Endothelial cell (in vitro differentiated cells): ENCODE data around the gene RUFY3. TPM values are rescaled to one million over a fixed set of nuclear protein-coding genes. Genes with fewer than 3 reads are reported as not detected.

Experiments
- DNase-seq: peaks from one replicate; pipeline ENCODE4 v3.0.0; 2021; ENCODE audit warnings: low spot score
- H3K27ac Mint-ChIP-seq: one replicate; pipeline ENCODE4 v1.8.0; 2021; ENCODE audit warnings: mixed read lengths, inconsistent platforms; ENCODE audit not compliant: unreplicated experiment
- H3K27me3 Mint-ChIP-seq: one replicate; pipeline ENCODE4 v1.8.0; 2021; ENCODE audit warnings: mild to moderate bottlenecking, moderate library complexity, mixed read lengths, inconsistent platforms; ENCODE audit not compliant: unreplicated experiment
- H3K36me3 Mint-ChIP-seq: one replicate; pipeline ENCODE4 v1.8.0; 2021; ENCODE audit warnings: mild to moderate bottlenecking, low read depth, mixed read lengths, inconsistent platforms; ENCODE audit not compliant: unreplicated experiment
- H3K4me1 Mint-ChIP-seq: one replicate; pipeline ENCODE4 v1.8.0; 2021; ENCODE audit warnings: mild to moderate bottlenecking, mixed read lengths, inconsistent platforms; ENCODE audit not compliant: unreplicated experiment
- H3K4me3 Mint-ChIP-seq: one replicate; pipeline ENCODE4 v1.8.0; 2021; ENCODE audit warnings: mild to moderate bottlenecking, mixed read lengths, inconsistent platforms; ENCODE audit not compliant: unreplicated experiment
- H3K9me3 Mint-ChIP-seq: one replicate; pipeline ENCODE4 v1.8.0; 2021; ENCODE audit warnings: mixed read lengths, inconsistent platforms; ENCODE audit not compliant: unreplicated experiment
- total RNA-seq: library from RNA; stranded (reverse); fragmentation: NEBNext Ultra II Directional; extraction: Animal tissue kit (Norgen Biotek cat#: 25700); gene quantifications from one replicate; pipeline ENCODE4 v1.2.1, GENCODE V29; 2021; ENCODE audit not compliant: unreplicated experiment
- TF ChIP-seq, protein P1 (sequence below): fragments of 200-600 bp; sonication (generic); IDR thresholded peaks from one replicate; pipeline ENCODE4 v1.5.0; 2021; ENCODE audit warnings: antibody characterized with exemption; ENCODE audit not compliant: unreplicated experiment

The RUFY3 gene
- total RNA-seq, 1 donor from 2014 or later: 72.6 TPM

DNA sequence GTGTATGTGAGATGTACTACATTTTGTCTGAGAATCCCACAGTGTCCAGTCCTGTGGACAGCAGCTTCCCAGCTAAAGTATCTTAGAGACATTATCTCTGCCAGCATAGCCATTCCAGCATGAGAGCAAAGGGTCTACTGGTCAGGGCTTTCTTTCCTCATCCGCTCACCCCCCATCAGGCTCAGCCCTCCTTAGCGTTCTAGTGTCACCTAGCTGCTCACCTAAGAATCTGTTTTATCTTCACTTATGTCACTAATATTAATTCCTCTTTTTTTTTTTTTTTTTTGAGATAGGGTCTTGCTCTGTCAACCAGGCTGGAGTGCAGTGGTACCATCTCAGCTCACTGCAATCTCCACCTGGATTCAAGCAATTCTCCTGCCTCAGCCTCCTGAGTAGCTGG lies 15.6 kb downstream of the RUFY3 start:
- peaks cover 21% of the 10 kb centered on the region for H3K4me1 Mint-ChIP-seq
- H3K27me3 Mint-ChIP-seq: no peaks in the 10 kb centered on the region
- no peak for DNase-seq
- H3K9me3 Mint-ChIP-seq: no peaks in the 10 kb centered on the region
- no peak overlapping the region for H3K27ac Mint-ChIP-seq
- no peak overlapping the region for H3K4me3 Mint-ChIP-seq
- H3K36me3 Mint-ChIP-seq: no peaks in the 10 kb centered on the region
- TF ChIP-seq, protein P1, sequence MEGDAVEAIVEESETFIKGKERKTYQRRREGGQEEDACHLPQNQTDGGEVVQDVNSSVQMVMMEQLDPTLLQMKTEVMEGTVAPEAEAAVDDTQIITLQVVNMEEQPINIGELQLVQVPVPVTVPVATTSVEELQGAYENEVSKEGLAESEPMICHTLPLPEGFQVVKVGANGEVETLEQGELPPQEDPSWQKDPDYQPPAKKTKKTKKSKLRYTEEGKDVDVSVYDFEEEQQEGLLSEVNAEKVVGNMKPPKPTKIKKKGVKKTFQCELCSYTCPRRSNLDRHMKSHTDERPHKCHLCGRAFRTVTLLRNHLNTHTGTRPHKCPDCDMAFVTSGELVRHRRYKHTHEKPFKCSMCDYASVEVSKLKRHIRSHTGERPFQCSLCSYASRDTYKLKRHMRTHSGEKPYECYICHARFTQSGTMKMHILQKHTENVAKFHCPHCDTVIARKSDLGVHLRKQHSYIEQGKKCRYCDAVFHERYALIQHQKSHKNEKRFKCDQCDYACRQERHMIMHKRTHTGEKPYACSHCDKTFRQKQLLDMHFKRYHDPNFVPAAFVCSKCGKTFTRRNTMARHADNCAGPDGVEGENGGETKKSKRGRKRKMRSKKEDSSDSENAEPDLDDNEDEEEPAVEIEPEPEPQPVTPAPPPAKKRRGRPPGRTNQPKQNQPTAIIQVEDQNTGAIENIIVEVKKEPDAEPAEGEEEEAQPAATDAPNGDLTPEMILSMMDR: no peak

DNA sequence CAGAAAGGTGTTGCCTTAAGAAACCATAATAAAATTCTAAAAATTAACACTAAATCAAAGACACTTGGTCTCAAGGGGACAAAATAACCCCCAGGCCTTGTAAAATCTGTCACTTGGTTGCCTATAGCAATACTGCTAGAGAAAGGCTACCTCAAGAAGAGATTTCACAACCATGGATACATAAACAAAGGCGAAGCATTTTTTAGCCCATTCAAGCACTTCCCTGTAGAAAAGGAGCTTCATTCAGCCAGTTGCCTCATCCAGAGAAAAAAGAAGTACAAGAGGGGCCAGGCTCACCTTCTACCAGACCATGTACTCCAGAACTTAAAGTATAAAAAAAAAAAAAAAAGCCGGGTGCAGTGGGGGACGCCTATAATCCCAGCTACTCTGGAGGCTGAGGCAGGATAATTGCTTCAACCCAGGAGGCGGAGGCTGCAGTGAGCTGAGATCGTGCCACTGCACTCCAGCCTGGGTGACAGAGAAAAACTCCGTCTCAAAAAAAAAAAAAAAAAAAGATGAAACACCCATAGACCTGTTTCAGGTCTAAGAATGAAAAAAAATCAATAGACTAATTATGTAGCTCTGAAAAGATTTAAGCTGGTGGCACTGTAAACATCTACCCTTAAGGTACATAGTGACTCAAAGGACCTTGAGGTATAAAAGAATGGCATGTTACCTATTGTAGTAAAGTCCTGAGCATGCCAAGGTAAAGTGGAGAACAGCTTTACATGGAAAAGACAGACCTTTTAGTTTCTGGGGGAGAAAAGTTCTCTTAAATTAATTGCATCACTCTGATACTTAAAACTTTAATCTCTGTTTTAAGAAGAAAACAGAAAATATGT lies 18.0 kb downstream of the RUFY3 start:
- TF ChIP-seq, protein P1: no peak
- H3K36me3 Mint-ChIP-seq: no peaks in the 10 kb centered on the region
- H3K27ac Mint-ChIP-seq: no peak overlapping the region
- H3K4me3 Mint-ChIP-seq: no peak overlapping the region
- H3K4me1 Mint-ChIP-seq: peaks cover 14% of the 10 kb centered on the region
- no peaks in the 10 kb centered on the region for H3K9me3 Mint-ChIP-seq
- DNase-seq: no peak
- H3K27me3 Mint-ChIP-seq: no peaks in the 10 kb centered on the region

- no peak overlapping the region for H3K27ac Mint-ChIP-seq
- peaks cover 8% of the 10 kb centered on the region for H3K4me1 Mint-ChIP-seq
- no peak for DNase-seq
- H3K9me3 Mint-ChIP-seq: no peaks in the 10 kb centered on the region
- H3K4me3 Mint-ChIP-seq: no peak overlapping the region
- TF ChIP-seq, protein P1: no peak
- H3K36me3 Mint-ChIP-seq: no peaks in the 10 kb centered on the region
- no peaks in the 10 kb centered on the region for H3K27me3 Mint-ChIP-seq
These were observed 20.3 kb downstream of the RUFY3 start for GRCh38 chr4:70741867-70742658.

- H3K27me3 Mint-ChIP-seq: no peaks in the 10 kb centered on the region
- peaks cover 8% of the 10 kb centered on the region for H3K4me1 Mint-ChIP-seq
- H3K27ac Mint-ChIP-seq: no peak overlapping the region
- H3K36me3 Mint-ChIP-seq: no peaks in the 10 kb centered on the region
- no peak overlapping the region for H3K4me3 Mint-ChIP-seq
- H3K9me3 Mint-ChIP-seq: no peaks in the 10 kb centered on the region
- DNase-seq: no peak
- TF ChIP-seq, protein P1: no peak
These were observed 22.0 kb downstream of the RUFY3 start for GRCh38 chr4:70743731-70744130.
